ENCODE results near the gene CNNM3. TPM values are rescaled to one million over a fixed set of nuclear protein-coding genes. Genes with fewer than 3 reads are reported as not detected.
"Not testable (repeated sequence)": the region's sequence is repeated elsewhere in the genome, so short reads cannot be mapped to it uniquely, and the experiment has no call there.

Gene CNNM3
- total RNA-seq, 1 donor from 2014 or later, result 25.7 TPM

GRCh38 chr2:96860065-96861029, 44.3 kb downstream of the CNNM3 start:
- intact Hi-C loops (cut with micrococcal nuclease), result no loop called here

GRCh38 chr2:96861074-96861473, 45.0 kb downstream of the CNNM3 start:
- intact Hi-C loops (cut with micrococcal nuclease), result no loop called here

- intact Hi-C loops (cut with micrococcal nuclease), result not testable (repeated sequence)
Observed at GRCh38 chr2:96863056-96863455, 47.0 kb downstream of the CNNM3 start.

GRCh38 chr2:96863575-96864342, 47.7 kb downstream of the CNNM3 start:
- intact Hi-C loops (cut with micrococcal nuclease), result no loop called here

GRCh38 chr2:96864343-96865091, 48.4 kb downstream of the CNNM3 start:
- intact Hi-C loops (cut with micrococcal nuclease), result no loop called here

GRCh38 chr2:96865654-96866053, 49.6 kb downstream of the CNNM3 start:
- intact Hi-C loops (cut with micrococcal nuclease), result no loop called here

GRCh38 chr2:96866149-96866548, 50.1 kb downstream of the CNNM3 start:
- intact Hi-C loops (cut with micrococcal nuclease), result no loop called here

GRCh38 chr2:96866586-96866985, 50.5 kb downstream of the CNNM3 start:
- intact Hi-C loops (cut with micrococcal nuclease), result no loop called here

GRCh38 chr2:96866986-96867755, 51.1 kb downstream of the CNNM3 start:
- intact Hi-C loops (cut with micrococcal nuclease), result no loop called here

- intact Hi-C loops (cut with micrococcal nuclease), result loop anchor here (1.0 kb wide), 1 partner anchor 10 kb away; the partner anchor contains the start of gene ANKRD39
Observed at GRCh38 chr2:96867756-96868554, 51.9 kb downstream of the CNNM3 start.

GRCh38 chr2:96868555-96869280, 52.6 kb downstream of the CNNM3 start:
- intact Hi-C loops (cut with micrococcal nuclease), result loop anchor here (1.0 kb wide), 3 partner anchors 10 to 83 kb away; partner anchors contain the start of gene ANKRD39

- intact Hi-C loops (cut with micrococcal nuclease), result loop anchor here (1.0 kb wide), 2 partner anchors 44 to 82 kb away; no protein-coding TSS in a partner anchor
Observed at GRCh38 chr2:96869281-96869821, 53.3 kb downstream of the CNNM3 start.

- intact Hi-C loops (cut with micrococcal nuclease), result loop anchor here (1.0 kb wide), 4 partner anchors 43 to 90 kb away; partner anchors contain the start of gene CNNM3
Observed at GRCh38 chr2:96869822-96870625, 54.0 kb downstream of the CNNM3 start, which contains the start of gene SEMA4C. Gene SEMA4C, minus strand, starts transcription at chr2:96870080. Its CDS starts 2,194 bp downstream, at chr2:96867886.

- intact Hi-C loops (cut with micrococcal nuclease), result loop anchor here (1.0 kb wide), 2 partner anchors 54 to 90 kb away; partner anchors contain the start of gene CNNM3
Observed at GRCh38 chr2:96870626-96871255, 54.7 kb downstream of the CNNM3 start.

- intact Hi-C loops (cut with micrococcal nuclease), result no loop called here
Observed at GRCh38 chr2:96872591-96873349, 56.7 kb downstream of the CNNM3 start.

- intact Hi-C loops (cut with micrococcal nuclease), result no loop called here
Observed at GRCh38 chr2:96873651-96874096, 57.6 kb downstream of the CNNM3 start.
